ENCODE measurements around the gene RUNX2. TPM values are rescaled to one million over a fixed set of nuclear protein-coding genes. Genes with fewer than 3 reads are reported as not detected.

RUNX2 gene
- total and polyA plus RNA-seq, 4 donors, result 0.09 to 1.5 (median 0.75) TPM

DNA sequence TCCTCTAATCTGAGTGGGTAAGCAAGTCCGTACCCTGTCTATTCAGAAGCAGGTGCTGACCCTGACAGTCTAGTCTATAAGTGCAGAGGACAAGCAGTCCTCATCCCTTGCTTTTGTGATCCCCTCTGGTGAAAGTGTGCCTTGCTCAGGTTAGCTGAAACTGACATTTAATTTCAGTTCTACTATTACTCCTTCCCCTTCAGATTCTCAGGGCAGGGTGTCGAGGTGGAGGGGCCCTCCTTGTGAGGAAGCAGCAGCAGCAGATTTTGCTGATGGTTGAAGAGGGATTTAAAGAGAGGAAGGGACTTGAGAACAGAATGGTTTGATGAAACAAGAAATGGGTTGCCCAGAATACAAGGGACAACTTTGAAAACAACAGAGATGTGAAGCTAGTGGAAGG is 378.2 kb downstream of the RUNX2 start:
- Histone ChIP-seq H3K9ac (ENCODE audit: low read depth in 1 of 2, low read length in 2 of 2) (no peak overlapping the region), H3K27me3 (ENCODE audit: control insufficient read depth in 4 of 4, insufficient read depth in 4 of 4, low read length in 3 of 4) (no peaks in the 10 kb centered on the region), H3K27ac (ENCODE audit: low read depth in 1 of 2, low read length in 2 of 2) (no peak overlapping the region), H3K4me1 (ENCODE audit: control insufficient read depth in 4 of 4, insufficient read depth in 4 of 4, low read length in 3 of 4) (peaks cover 0 to 4% (median 0%) of the 10 kb centered on the region in 4 donors), H3K4me3 (ENCODE audit: low read depth in 1 of 3, low read length in 3 of 3) (no peak overlapping the region), H3K9me3 (ENCODE audit: control insufficient read depth in 4 of 4, low read length in 3 of 4) (no peaks in the 10 kb centered on the region), H3K36me3 (ENCODE audit: control insufficient read depth in 4 of 4, insufficient read depth in 3 of 4, low read depth in 1 of 4, low read length in 3 of 4) (no peaks in the 10 kb centered on the region)
- 38% methylated on average over 2 of the region's 2 CpGs for WGBS
- TF ChIP-seq, protein P1, sequence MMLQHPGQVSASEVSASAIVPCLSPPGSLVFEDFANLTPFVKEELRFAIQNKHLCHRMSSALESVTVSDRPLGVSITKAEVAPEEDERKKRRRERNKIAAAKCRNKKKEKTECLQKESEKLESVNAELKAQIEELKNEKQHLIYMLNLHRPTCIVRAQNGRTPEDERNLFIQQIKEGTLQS (IDR thresholded peaks at IDR 0.05), result no peak
- no peak for TF ChIP-seq RXRA (IDR thresholded peaks at IDR 0.05)
- TF ChIP-seq SP1 (IDR thresholded peaks at IDR 0.05), result no peak
- TF ChIP-seq FOXA2 (IDR thresholded peaks at IDR 0.05), result no peak
- TF ChIP-seq HNF4G (IDR thresholded peaks at IDR 0.05), result no peak
- TF ChIP-seq, protein P2, sequence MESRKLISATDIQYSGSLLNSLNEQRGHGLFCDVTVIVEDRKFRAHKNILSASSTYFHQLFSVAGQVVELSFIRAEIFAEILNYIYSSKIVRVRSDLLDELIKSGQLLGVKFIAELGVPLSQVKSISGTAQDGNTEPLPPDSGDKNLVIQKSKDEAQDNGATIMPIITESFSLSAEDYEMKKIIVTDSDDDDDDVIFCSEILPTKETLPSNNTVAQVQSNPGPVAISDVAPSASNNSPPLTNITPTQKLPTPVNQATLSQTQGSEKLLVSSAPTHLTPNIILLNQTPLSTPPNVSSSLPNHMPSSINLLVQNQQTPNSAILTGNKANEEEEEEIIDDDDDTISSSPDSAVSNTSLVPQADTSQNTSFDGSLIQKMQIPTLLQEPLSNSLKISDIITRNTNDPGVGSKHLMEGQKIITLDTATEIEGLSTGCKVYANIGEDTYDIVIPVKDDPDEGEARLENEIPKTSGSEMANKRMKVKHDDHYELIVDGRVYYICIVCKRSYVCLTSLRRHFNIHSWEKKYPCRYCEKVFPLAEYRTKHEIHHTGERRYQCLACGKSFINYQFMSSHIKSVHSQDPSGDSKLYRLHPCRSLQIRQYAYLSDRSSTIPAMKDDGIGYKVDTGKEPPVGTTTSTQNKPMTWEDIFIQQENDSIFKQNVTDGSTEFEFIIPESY (IDR thresholded peaks at IDR 0.05), result no peak
- no peak for TF ChIP-seq RAD21 (IDR thresholded peaks at IDR 0.05)
- TF ChIP-seq, protein P3, sequence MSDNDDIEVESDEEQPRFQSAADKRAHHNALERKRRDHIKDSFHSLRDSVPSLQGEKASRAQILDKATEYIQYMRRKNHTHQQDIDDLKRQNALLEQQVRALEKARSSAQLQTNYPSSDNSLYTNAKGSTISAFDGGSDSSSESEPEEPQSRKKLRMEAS (IDR thresholded peaks at IDR 0.05), result no peak
- TF ChIP-seq FOXA1 (IDR thresholded peaks at IDR 0.05), result no peak
- TF ChIP-seq TAF1 (conservative IDR thresholded peaks at IDR 0.05), result no peak
- TF ChIP-seq, protein P4, sequence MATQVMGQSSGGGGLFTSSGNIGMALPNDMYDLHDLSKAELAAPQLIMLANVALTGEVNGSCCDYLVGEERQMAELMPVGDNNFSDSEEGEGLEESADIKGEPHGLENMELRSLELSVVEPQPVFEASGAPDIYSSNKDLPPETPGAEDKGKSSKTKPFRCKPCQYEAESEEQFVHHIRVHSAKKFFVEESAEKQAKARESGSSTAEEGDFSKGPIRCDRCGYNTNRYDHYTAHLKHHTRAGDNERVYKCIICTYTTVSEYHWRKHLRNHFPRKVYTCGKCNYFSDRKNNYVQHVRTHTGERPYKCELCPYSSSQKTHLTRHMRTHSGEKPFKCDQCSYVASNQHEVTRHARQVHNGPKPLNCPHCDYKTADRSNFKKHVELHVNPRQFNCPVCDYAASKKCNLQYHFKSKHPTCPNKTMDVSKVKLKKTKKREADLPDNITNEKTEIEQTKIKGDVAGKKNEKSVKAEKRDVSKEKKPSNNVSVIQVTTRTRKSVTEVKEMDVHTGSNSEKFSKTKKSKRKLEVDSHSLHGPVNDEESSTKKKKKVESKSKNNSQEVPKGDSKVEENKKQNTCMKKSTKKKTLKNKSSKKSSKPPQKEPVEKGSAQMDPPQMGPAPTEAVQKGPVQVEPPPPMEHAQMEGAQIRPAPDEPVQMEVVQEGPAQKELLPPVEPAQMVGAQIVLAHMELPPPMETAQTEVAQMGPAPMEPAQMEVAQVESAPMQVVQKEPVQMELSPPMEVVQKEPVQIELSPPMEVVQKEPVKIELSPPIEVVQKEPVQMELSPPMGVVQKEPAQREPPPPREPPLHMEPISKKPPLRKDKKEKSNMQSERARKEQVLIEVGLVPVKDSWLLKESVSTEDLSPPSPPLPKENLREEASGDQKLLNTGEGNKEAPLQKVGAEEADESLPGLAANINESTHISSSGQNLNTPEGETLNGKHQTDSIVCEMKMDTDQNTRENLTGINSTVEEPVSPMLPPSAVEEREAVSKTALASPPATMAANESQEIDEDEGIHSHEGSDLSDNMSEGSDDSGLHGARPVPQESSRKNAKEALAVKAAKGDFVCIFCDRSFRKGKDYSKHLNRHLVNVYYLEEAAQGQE (IDR thresholded peaks at IDR 0.05), result no peak
- no peak for TF ChIP-seq YY1 (IDR thresholded peaks at IDR 0.05)
- TF ChIP-seq JUND (IDR thresholded peaks at IDR 0.05), result no peak
- TF ChIP-seq HNF4A (conservative IDR thresholded peaks at IDR 0.05), result no peak
- no peak for TF ChIP-seq NR2F2 (IDR thresholded peaks at IDR 0.05)
- TF ChIP-seq EGR1 (IDR thresholded peaks at IDR 0.05; ENCODE audit: low read depth in 2 of 2), result no peak
- TF ChIP-seq, protein P5, sequence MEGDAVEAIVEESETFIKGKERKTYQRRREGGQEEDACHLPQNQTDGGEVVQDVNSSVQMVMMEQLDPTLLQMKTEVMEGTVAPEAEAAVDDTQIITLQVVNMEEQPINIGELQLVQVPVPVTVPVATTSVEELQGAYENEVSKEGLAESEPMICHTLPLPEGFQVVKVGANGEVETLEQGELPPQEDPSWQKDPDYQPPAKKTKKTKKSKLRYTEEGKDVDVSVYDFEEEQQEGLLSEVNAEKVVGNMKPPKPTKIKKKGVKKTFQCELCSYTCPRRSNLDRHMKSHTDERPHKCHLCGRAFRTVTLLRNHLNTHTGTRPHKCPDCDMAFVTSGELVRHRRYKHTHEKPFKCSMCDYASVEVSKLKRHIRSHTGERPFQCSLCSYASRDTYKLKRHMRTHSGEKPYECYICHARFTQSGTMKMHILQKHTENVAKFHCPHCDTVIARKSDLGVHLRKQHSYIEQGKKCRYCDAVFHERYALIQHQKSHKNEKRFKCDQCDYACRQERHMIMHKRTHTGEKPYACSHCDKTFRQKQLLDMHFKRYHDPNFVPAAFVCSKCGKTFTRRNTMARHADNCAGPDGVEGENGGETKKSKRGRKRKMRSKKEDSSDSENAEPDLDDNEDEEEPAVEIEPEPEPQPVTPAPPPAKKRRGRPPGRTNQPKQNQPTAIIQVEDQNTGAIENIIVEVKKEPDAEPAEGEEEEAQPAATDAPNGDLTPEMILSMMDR (IDR thresholded peaks at IDR 0.05; ENCODE audit: low read depth, low read length, missing input control), result no peak
- no peak for TF ChIP-seq GABPA (IDR thresholded peaks at IDR 0.05 in 1 of 2, conservative IDR thresholded peaks at IDR 0.05 in 1 of 2)
- DNase-seq (ENCODE audit: low spot score), result no peak

Data from liver (tissue), 9 donors.